ENCODE data around the gene PHAX. TPM values are rescaled to one million over a fixed set of nuclear protein-coding genes. Genes with fewer than 3 reads are reported as not detected.

The PHAX gene
- polyA plus RNA-seq, 3 donors: 4.8 to 37.6 (median 19.3) TPM

GRCh38 chr5:126575644-126576043 lies 25.1 kb upstream of the PHAX start:
- H3K36me3 Mint-ChIP-seq: no peaks in the 10 kb centered on the region
- no peaks in the 10 kb centered on the region for H3K79me2 ChIP-seq (ENCODE audit: insufficient read depth, low read length)
- H3K36me3 ChIP-seq (replicated peaks in 1 of 2; ENCODE audit: control insufficient read depth in 1 of 2, insufficient read depth in 2 of 2, low read length in 2 of 2): no peaks in the 10 kb centered on the region
- no peaks in the 10 kb centered on the region for H3K9me3 Mint-ChIP-seq
- H3K27ac Mint-ChIP-seq: no peak overlapping the region
- H3K9me3 ChIP-seq (replicated peaks in 1 of 2; ENCODE audit: control insufficient read depth in 1 of 2, insufficient read depth in 1 of 2, low read length in 2 of 2): no peaks in the 10 kb centered on the region
- no peak overlapping the region for H3K4me3 Mint-ChIP-seq
- no peak overlapping the region for H3K9ac ChIP-seq (ENCODE audit: insufficient read depth, low read length, poor library complexity, severe bottlenecking)
- no peaks in the 10 kb centered on the region for H3K4me1 ChIP-seq (ENCODE audit: control insufficient read depth in 1 of 2, insufficient read depth in 2 of 2, low read length in 2 of 2)
- no peak overlapping the region for H2AFZ ChIP-seq (ENCODE audit: insufficient read depth, low read depth, low read length, poor library complexity, severe bottlenecking)
- no peak overlapping the region for H3K4me2 ChIP-seq (replicated peaks; ENCODE audit: extremely low read depth, low read length, poor library complexity, severe bottlenecking)
- no peak overlapping the region for H3K27ac ChIP-seq (ENCODE audit: low read depth in 1 of 2, low read length in 2 of 2)
- peaks cover 0 to 2% (median 0%) of the 10 kb centered on the region in 3 donors for H3K27me3 Mint-ChIP-seq (ENCODE audit: low read depth in 3 of 3)
- intact Hi-C loops (cut with micrococcal nuclease): no loop called here
- TF ChIP-seq CTCF (IDR thresholded peaks at IDR 0.05): no peak
- DNase-seq: no peak
- 100% methylated on average over 3 of the region's 10 CpGs for WGBS (ENCODE audit: insufficient coverage)
- no peak overlapping the region for H3K4me3 ChIP-seq (replicated peaks in 1 of 3; ENCODE audit: low read depth in 2 of 3, low read length in 3 of 3)
- no peaks in the 10 kb centered on the region for H3K4me1 Mint-ChIP-seq
- no peaks in the 10 kb centered on the region for H3K27me3 ChIP-seq (ENCODE audit: control insufficient read depth in 2 of 2, insufficient read depth in 2 of 2, low read length in 2 of 2)
- H4K20me1 ChIP-seq (ENCODE audit: insufficient read depth, low read length): no peaks in the 10 kb centered on the region

GRCh38 chr5:126576974-126577373 lies 23.8 kb upstream of the PHAX start:
- Mint-ChIP-seq H3K4me3 (no peak overlapping the region), H3K4me1 (no peaks in the 10 kb centered on the region), H3K9me3 (no peaks in the 10 kb centered on the region), H3K27ac (no peak overlapping the region), H3K27me3 (ENCODE audit: low read depth in 3 of 3) (peaks cover 0 to 2% (median 0%) of the 10 kb centered on the region in 3 donors), H3K36me3 (no peaks in the 10 kb centered on the region)
- WGBS (ENCODE audit: insufficient coverage): no CpG with 5 or more reads among the region's 5 CpGs
- intact Hi-C loops (cut with micrococcal nuclease): no loop called here
- H3K9ac ChIP-seq (ENCODE audit: insufficient read depth, low read length, poor library complexity, severe bottlenecking): no peak overlapping the region
- no peak overlapping the region for H3K4me3 ChIP-seq (replicated peaks in 1 of 3; ENCODE audit: low read depth in 2 of 3, low read length in 3 of 3)
- no peak for DNase-seq
- H3K27me3 ChIP-seq (ENCODE audit: control insufficient read depth in 2 of 2, insufficient read depth in 2 of 2, low read length in 2 of 2): no peaks in the 10 kb centered on the region
- no peak overlapping the region for H3K27ac ChIP-seq (ENCODE audit: low read depth in 1 of 2, low read length in 2 of 2)
- H3K36me3 ChIP-seq (replicated peaks in 1 of 2; ENCODE audit: control insufficient read depth in 1 of 2, insufficient read depth in 2 of 2, low read length in 2 of 2): no peaks in the 10 kb centered on the region
- no peak overlapping the region for H2AFZ ChIP-seq (ENCODE audit: insufficient read depth, low read depth, low read length, poor library complexity, severe bottlenecking)
- no peaks in the 10 kb centered on the region for H4K20me1 ChIP-seq (ENCODE audit: insufficient read depth, low read length)
- no peak for TF ChIP-seq CTCF (IDR thresholded peaks at IDR 0.05)
- no peak overlapping the region for H3K4me2 ChIP-seq (replicated peaks; ENCODE audit: extremely low read depth, low read length, poor library complexity, severe bottlenecking)
- no peaks in the 10 kb centered on the region for H3K9me3 ChIP-seq (replicated peaks in 1 of 2; ENCODE audit: control insufficient read depth in 1 of 2, insufficient read depth in 1 of 2, low read length in 2 of 2)
- H3K79me2 ChIP-seq (ENCODE audit: insufficient read depth, low read length): no peaks in the 10 kb centered on the region
- H3K4me1 ChIP-seq (ENCODE audit: control insufficient read depth in 1 of 2, insufficient read depth in 2 of 2, low read length in 2 of 2): no peaks in the 10 kb centered on the region
